SU-DHL-6 (cell line): ENCODE results near the gene ECE2.

Experiments used
- H2AFZ ChIP-seq: fragments of 200-600 bp; sonication (generic); 2 replicates; pipeline ENCODE4 v1.6.1; 2014; ENCODE audit warnings: low read depth, mild to moderate bottlenecking, moderate library complexity, mixed read lengths, antibody characterized with exemption, low read length; ENCODE audit not compliant: severe bottlenecking
- H3F3A ChIP-seq: fragments of 200-600 bp; shearing (Covaris generic); 2 replicates; pipeline ENCODE4 v1.6.0; 2016; ENCODE audit warnings: antibody characterized with exemption, mild to moderate bottlenecking; ENCODE audit not compliant: insufficient read depth
- H3K27ac ChIP-seq: fragments of 200-600 bp; sonication (generic); 2 replicates; pipeline ENCODE4 v1.5.1; 2016; ENCODE audit warnings: low read depth, mild to moderate bottlenecking, low read length, moderate library complexity, mixed read lengths
- H3K27me3 ChIP-seq: fragments of 200-600 bp; sonication (generic), shearing (Covaris generic); 2 replicates; pipeline ENCODE4 v1.6.0; 2014; ENCODE audit warnings: mild to moderate bottlenecking, low read length
- H3K36me3 ChIP-seq: fragments of 200-600 bp; sonication (generic); 2 replicates; pipeline ENCODE4 v1.6.1; 2014; ENCODE audit warnings: mild to moderate bottlenecking, low read length, mixed read lengths
- H3K4me2 ChIP-seq: fragments of 300-600, 200-600 bp; shearing (Covaris generic), sonication (generic); 2 replicates; pipeline ENCODE4 v1.6.0; 2014; ENCODE audit warnings: low read length, low read depth, mild to moderate bottlenecking; ENCODE audit not compliant: poor library complexity, severe bottlenecking
- H3K4me3 ChIP-seq: fragments of 200-600 bp; sonication (generic); 2 replicates; pipeline ENCODE4 v1.5.1; 2014; ENCODE audit warnings: antibody characterized with exemption, low read length, mild to moderate bottlenecking, mixed read lengths; ENCODE audit not compliant: insufficient read depth, poor library complexity, severe bottlenecking
- H3K79me2 ChIP-seq: fragments of 200-600 bp; sonication (generic); 2 replicates; pipeline ENCODE4 v1.6.1; 2014; ENCODE audit warnings: mild to moderate bottlenecking, low read length, moderate library complexity; ENCODE audit not compliant: insufficient read depth
- H3K9ac ChIP-seq: fragments of 200-600 bp; sonication (generic); 2 replicates; pipeline ENCODE4 v1.7.0; 2014; ENCODE audit warnings: mild to moderate bottlenecking, low read length
- H3K9me2 ChIP-seq: fragments of 200-600 bp; sonication (generic); replicated peaks from 2 replicates; pipeline ENCODE4 v1.6.1; 2014; ENCODE audit warnings: low read length; ENCODE audit not compliant: insufficient read depth
- H3K9me3 ChIP-seq: fragments of 200-600 bp; sonication (generic); 2 replicates; pipeline ENCODE4 v1.6.1; 2014; ENCODE audit warnings: low read length, mixed read lengths; ENCODE audit not compliant: insufficient read depth
- H4K20me1 ChIP-seq: fragments of 200-600 bp; sonication (generic); 2 replicates; pipeline ENCODE4 v1.6.1; 2014; ENCODE audit warnings: low read depth, mild to moderate bottlenecking, antibody characterized with exemption, low read length, moderate library complexity, mixed read lengths
- EZH2phosphoT487 ChIP-seq: fragments of 200-600 bp; sonication (generic), shearing (Covaris generic); conservative IDR thresholded peaks from 2 replicates; pipeline ENCODE4 v1.6.1; 2018; ENCODE audit warnings: mild to moderate bottlenecking, antibody characterized with exemption, low read length, moderate library complexity, mixed read lengths
- TF ChIP-seq, protein P1 (sequence below): fragments of 200-600 bp; sonication (generic); IDR thresholded peaks from one replicate; pipeline ENCODE4 v1.5.1; 2017; ENCODE audit warnings: antibody characterized with exemption, mild to moderate bottlenecking, low read length, moderate library complexity; ENCODE audit not compliant: insufficient read depth, poor library complexity, severe bottlenecking

Gene ECE2

GRCh38 chr3:184255291-184256039 is 20.4 kb upstream of the ECE2 start:
- Histone ChIP-seq H3K4me3 (no peak overlapping the region), H3K27ac (no peak overlapping the region), H3K4me2 (no peak overlapping the region), H2AFZ (no peak overlapping the region), H3K9me2 (no peaks in the 10 kb centered on the region), H3K36me3 (no peaks in the 10 kb centered on the region), H3K9ac (no peak overlapping the region), H3F3A (no peaks in the 10 kb centered on the region; the same call in 1 of the 2 replicates), H3K27me3 (no peaks in the 10 kb centered on the region), H3K9me3 (no peaks in the 10 kb centered on the region), H4K20me1 (no peaks in the 10 kb centered on the region), H3K79me2 (no peaks in the 10 kb centered on the region)
- TF ChIP-seq EZH2phosphoT487, result no peak
- TF ChIP-seq, protein P1, sequence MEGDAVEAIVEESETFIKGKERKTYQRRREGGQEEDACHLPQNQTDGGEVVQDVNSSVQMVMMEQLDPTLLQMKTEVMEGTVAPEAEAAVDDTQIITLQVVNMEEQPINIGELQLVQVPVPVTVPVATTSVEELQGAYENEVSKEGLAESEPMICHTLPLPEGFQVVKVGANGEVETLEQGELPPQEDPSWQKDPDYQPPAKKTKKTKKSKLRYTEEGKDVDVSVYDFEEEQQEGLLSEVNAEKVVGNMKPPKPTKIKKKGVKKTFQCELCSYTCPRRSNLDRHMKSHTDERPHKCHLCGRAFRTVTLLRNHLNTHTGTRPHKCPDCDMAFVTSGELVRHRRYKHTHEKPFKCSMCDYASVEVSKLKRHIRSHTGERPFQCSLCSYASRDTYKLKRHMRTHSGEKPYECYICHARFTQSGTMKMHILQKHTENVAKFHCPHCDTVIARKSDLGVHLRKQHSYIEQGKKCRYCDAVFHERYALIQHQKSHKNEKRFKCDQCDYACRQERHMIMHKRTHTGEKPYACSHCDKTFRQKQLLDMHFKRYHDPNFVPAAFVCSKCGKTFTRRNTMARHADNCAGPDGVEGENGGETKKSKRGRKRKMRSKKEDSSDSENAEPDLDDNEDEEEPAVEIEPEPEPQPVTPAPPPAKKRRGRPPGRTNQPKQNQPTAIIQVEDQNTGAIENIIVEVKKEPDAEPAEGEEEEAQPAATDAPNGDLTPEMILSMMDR, result no peak

DNA sequence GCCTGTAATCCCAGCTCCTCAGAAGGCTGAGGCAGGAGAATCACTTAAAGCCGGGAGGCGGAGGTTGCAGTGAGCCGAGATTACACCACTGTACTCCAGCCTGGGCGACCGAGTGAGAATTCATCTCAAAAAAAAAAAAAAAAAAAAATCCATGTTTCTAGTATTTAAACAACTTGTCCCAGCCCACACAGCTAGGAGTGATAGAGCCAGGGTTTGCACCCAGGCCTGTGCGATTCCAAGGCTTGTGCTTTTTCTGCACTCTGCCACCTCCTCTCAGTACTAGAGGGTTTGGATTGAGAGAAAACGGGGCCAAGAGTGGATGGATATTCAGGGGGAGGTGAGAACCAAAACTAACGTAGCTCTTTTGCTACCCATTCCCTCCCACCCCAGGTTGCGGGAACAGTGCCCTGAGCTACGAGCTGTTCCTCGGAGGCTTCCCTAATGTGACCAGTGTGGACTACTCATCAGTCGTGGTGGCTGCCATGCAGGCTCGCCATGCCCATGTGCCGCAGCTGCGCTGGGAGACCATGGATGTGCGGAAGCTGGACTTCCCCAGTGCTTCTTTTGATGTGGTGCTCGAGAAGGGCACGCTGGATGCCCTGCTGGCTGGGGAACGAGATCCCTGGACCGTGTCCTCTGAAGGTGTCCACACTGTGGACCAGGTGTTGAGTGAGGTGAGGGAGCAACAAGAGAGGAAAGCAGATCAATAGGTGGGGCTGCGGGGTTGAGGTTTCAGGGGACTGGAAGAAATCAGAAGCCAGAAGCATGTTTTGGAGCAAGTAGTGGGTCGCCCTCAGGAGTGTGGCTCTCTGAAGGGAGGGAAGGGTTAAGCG is 18.5 kb upstream of the ECE2 start:
- TF ChIP-seq, protein P1, result no peak
- no peak for TF ChIP-seq EZH2phosphoT487
- H3K27me3 ChIP-seq, result no peaks in the 10 kb centered on the region
- no peaks in the 10 kb centered on the region for H3K9me3 ChIP-seq
- no peaks in the 10 kb centered on the region for H3K36me3 ChIP-seq
- no peak overlapping the region for H3K27ac ChIP-seq
- H3F3A ChIP-seq, result no peaks in the 10 kb centered on the region; the same call in 1 of the 2 replicates
- H2AFZ ChIP-seq, result no peak overlapping the region
- H4K20me1 ChIP-seq, result no peaks in the 10 kb centered on the region
- no peak overlapping the region for H3K4me2 ChIP-seq
- H3K4me3 ChIP-seq, result no peak overlapping the region
- no peaks in the 10 kb centered on the region for H3K9me2 ChIP-seq
- no peak overlapping the region for H3K9ac ChIP-seq
- H3K79me2 ChIP-seq, result no peaks in the 10 kb centered on the region

DNA sequence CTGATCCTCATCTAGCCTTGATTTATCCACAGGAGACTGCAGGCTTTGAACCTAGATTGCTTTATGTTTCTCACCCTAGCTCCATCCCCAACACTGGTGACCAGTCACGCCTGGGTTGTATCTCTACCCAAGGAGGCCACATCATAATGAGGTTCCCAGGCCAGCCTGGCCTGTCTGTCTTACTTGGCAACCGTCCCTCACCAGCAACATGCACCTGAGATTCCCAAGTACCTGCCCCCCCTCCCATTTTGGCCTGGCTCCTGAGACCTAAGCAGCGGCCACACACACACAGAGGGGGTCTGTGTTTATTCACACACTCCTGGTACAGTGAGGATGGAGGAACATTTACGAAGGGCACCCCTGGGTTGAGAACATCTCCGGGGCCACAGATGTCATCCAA is 16.9 kb upstream of the ECE2 start:
- Histone ChIP-seq H3K9me2 (no peaks in the 10 kb centered on the region), H3K4me2 (no peak overlapping the region), H3K27me3 (no peaks in the 10 kb centered on the region), H3F3A (no peaks in the 10 kb centered on the region; the same call in 1 of the 2 replicates), H4K20me1 (no peaks in the 10 kb centered on the region), H2AFZ (no peak overlapping the region), H3K4me3 (no peak overlapping the region), H3K36me3 (no peaks in the 10 kb centered on the region), H3K79me2 (no peaks in the 10 kb centered on the region), H3K27ac (no peak overlapping the region), H3K9me3 (no peaks in the 10 kb centered on the region), H3K9ac (no peak overlapping the region)
- TF ChIP-seq EZH2phosphoT487, result no peak

DNA sequence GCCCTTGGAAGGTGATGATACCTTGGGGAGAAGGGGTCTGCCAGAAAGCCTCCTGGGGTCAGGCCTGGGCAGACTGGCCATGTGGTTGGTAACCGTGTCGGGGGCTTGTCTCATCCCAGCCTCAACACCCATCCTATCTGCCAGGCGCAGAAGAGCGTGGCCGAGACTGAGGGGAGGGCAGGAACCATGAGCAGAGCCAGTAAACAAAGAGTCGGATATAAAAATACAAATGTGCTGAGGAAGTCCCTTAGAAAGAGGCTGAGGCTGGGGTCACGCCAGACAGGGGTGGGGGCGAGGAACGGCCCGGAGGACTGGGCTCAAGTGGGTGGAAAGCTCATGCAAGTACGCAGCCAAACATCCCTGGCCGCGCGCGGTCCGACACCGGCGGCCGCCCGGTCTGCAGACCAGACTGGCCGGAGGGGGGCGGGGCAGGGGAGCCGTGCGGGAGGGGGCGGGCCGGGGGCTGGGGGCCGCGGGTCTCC is 16.4 kb upstream of the ECE2 start:
- TF ChIP-seq EZH2phosphoT487, result no peak
- TF ChIP-seq, protein P1, result no peak

More for the DNA sequence above, 16.4 kb upstream of the ECE2 start:
- Histone ChIP-seq H3K79me2 (no peaks in the 10 kb centered on the region), H3K9ac (no peak overlapping the region), H4K20me1 (no peaks in the 10 kb centered on the region), H3K4me2 (no peak overlapping the region), H3K9me3 (no peaks in the 10 kb centered on the region), H3K27ac (no peak overlapping the region), H3K27me3 (no peaks in the 10 kb centered on the region), H2AFZ (no peak overlapping the region), H3F3A (no peaks in the 10 kb centered on the region; the same call in 1 of the 2 replicates), H3K4me3 (no peak overlapping the region), H3K36me3 (no peaks in the 10 kb centered on the region), H3K9me2 (no peaks in the 10 kb centered on the region)
